ENCODE results near the gene EYA2.

EYA2 gene

GRCh38 chr20:47079047-47079446 is 184.4 kb downstream of the EYA2 start:
- no peak for DNase-seq

- no peak for DNase-seq
Observed at GRCh38 chr20:47080365-47080764, 185.7 kb downstream of the EYA2 start.

GRCh38 chr20:47086316-47086715 is 191.7 kb downstream of the EYA2 start:
- no peak for DNase-seq

GRCh38 chr20:47088335-47088734 is 193.7 kb downstream of the EYA2 start:
- no peak for DNase-seq

- no peak for DNase-seq
Observed at GRCh38 chr20:47089151-47089550, 194.5 kb downstream of the EYA2 start.

GRCh38 chr20:47090835-47091234 is 196.2 kb downstream of the EYA2 start:
- no peak for DNase-seq

GRCh38 chr20:47093320-47093966 is 198.8 kb downstream of the EYA2 start:
- DNase-seq: no peak

GRCh38 chr20:47095690-47096089 is 201.0 kb downstream of the EYA2 start:
- no peak for DNase-seq

GRCh38 chr20:47097691-47098622 is 203.3 kb downstream of the EYA2 start:
- DNase-seq: no peak

GRCh38 chr20:47099093-47099492 is 204.4 kb downstream of the EYA2 start:
- DNase-seq: no peak

- DNase-seq: no peak
Observed at GRCh38 chr20:47099825-47100441, 205.3 kb downstream of the EYA2 start.

- DNase-seq: no peak
Observed at GRCh38 chr20:47102629-47103028, 208.0 kb downstream of the EYA2 start.

- DNase-seq: no peak
Observed at GRCh38 chr20:47106786-47107185, 212.1 kb downstream of the EYA2 start.

GRCh38 chr20:47108994-47109393 is 214.4 kb downstream of the EYA2 start:
- DNase-seq: no peak

GRCh38 chr20:47110819-47111218 is 216.2 kb downstream of the EYA2 start:
- no peak for DNase-seq

- DNase-seq: no peak
Observed at GRCh38 chr20:47111576-47111975, 216.9 kb downstream of the EYA2 start.

- DNase-seq: no peak
Observed at GRCh38 chr20:47113362-47114109, 218.9 kb downstream of the EYA2 start.

GRCh38 chr20:47115694-47116093 is 221.1 kb downstream of the EYA2 start:
- DNase-seq: no peak

GRCh38 chr20:47117371-47117770 is 222.7 kb downstream of the EYA2 start:
- DNase-seq: no peak

- DNase-seq: no peak
Observed at GRCh38 chr20:47117773-47118172, 223.1 kb downstream of the EYA2 start.

- no peak for DNase-seq
Observed at GRCh38 chr20:47118206-47118605, 223.6 kb downstream of the EYA2 start.

- DNase-seq: no peak
Observed at GRCh38 chr20:47118641-47119040, 224.0 kb downstream of the EYA2 start.

GRCh38 chr20:47120346-47120936 is 225.8 kb downstream of the EYA2 start:
- no peak for DNase-seq
